H1 (cell line): Measurements from ENCODE around the gene CNOT6.

Experiments used
- ATF3 ChIP-seq: IDR thresholded peaks from 2 replicates; pipeline ENCODE4 v1.6.1; 2011; ENCODE audit warnings: low read depth, mild to moderate bottlenecking, low read length; ENCODE audit not compliant: insufficient read depth
- CEBPB ChIP-seq: IDR thresholded peaks from 2 replicates; pipeline ENCODE4 v1.6.1; 2012; ENCODE audit warnings: low read depth, low read length
- CTCF ChIP-seq, 3 experiments: IDR thresholded peaks; 1 replicate in 2 of 3; 2 replicates in 1 of 3; pipeline versions ENCODE4 v1.5.1 to v1.6.1; 2011; ENCODE audit warnings: low read length in 3 of 3, mild to moderate bottlenecking in 3 of 3, inconsistent platforms in 2 of 3, low read depth in 1 of 3, moderate library complexity in 1 of 3; ENCODE audit not compliant: insufficient read depth in 1 of 3; ENCODE audit errors: control extremely low read depth in 1 of 3
- EP300 ChIP-seq, 2 experiments: IDR thresholded peaks; 1 replicate in 1 of 2; 2 replicates in 1 of 2; pipeline ENCODE4 v1.6.1; 2011 to 2012; ENCODE audit warnings: low read depth in 2 of 2, low read length in 2 of 2, mild to moderate bottlenecking in 2 of 2, borderline replicate concordance in 1 of 2, inconsistent platforms in 1 of 2, moderate library complexity in 1 of 2
- MAX ChIP-seq: IDR thresholded peaks from 2 replicates; pipeline ENCODE4 v1.6.1; 2012; ENCODE audit warnings: inconsistent platforms
- POLR2AphosphoS5 ChIP-seq: IDR thresholded peaks from 2 replicates; pipeline ENCODE4 v1.6.1; 2011; ENCODE audit warnings: low read depth, low read length
- SRF ChIP-seq: IDR thresholded peaks from 2 replicates; pipeline ENCODE4 v1.6.1; 2011; ENCODE audit warnings: mild to moderate bottlenecking, low read depth, low read length, moderate library complexity
- TEAD4 ChIP-seq: IDR thresholded peaks from 2 replicates; pipeline ENCODE4 v1.6.1; 2012; ENCODE audit warnings: low read depth, low read length, inconsistent platforms, mixed read lengths
- ZNF274 ChIP-seq: IDR thresholded peaks from 2 replicates; pipeline ENCODE4 v1.7.0; 2012; ENCODE audit warnings: low read length, borderline replicate concordance; ENCODE audit errors: extremely low read depth

GRCh38 chr5:180568914-180569313 is 74.7 kb downstream of the CNOT6 start:
- TF ChIP-seq SRF (no peak), EP300 (IDR thresholded peaks at IDR 0.05; ENCODE audit: borderline replicate concordance in 1 of 2, low read depth in 2 of 2, low read length in 2 of 2) (no peak), ZNF274 (no peak), CTCF (IDR thresholded peaks at IDR 0.05; ENCODE audit: control extremely low read depth in 1 of 3, insufficient read depth in 1 of 3, low read depth in 1 of 3, low read length in 3 of 3) (no peak), POLR2AphosphoS5 (no peak), TEAD4 (no peak), ATF3 (no peak), CEBPB (no peak), MAX (no peak)
